Measurements from ENCODE around the gene SLC39A11.

Gene SLC39A11

DNA sequence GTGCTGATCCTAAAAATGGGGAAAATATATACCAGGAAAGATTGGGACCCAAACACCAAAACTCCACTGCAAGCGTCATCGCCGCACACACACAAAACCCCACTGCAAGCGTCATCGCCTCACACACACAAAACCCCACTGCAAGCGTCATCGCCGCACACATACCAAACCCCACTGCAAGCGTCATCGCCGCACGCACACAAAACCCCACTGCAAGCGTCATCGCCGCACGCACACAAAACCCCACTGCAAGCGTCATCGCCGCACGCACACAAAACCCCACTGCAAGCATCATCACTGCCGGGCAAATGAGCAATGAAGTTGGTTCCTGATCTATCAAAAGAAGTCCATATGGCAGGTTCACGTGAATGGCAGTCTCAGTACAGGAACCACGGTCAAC lies 144.4 kb downstream of the SLC39A11 start:
- TF ChIP-seq, protein P1, sequence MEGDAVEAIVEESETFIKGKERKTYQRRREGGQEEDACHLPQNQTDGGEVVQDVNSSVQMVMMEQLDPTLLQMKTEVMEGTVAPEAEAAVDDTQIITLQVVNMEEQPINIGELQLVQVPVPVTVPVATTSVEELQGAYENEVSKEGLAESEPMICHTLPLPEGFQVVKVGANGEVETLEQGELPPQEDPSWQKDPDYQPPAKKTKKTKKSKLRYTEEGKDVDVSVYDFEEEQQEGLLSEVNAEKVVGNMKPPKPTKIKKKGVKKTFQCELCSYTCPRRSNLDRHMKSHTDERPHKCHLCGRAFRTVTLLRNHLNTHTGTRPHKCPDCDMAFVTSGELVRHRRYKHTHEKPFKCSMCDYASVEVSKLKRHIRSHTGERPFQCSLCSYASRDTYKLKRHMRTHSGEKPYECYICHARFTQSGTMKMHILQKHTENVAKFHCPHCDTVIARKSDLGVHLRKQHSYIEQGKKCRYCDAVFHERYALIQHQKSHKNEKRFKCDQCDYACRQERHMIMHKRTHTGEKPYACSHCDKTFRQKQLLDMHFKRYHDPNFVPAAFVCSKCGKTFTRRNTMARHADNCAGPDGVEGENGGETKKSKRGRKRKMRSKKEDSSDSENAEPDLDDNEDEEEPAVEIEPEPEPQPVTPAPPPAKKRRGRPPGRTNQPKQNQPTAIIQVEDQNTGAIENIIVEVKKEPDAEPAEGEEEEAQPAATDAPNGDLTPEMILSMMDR (conservative IDR thresholded peaks at IDR 0.05; ENCODE audit: low read depth, low read length): no peak
- no peak for DNase-seq (ENCODE audit: low read depth)
- H3K4me3 ChIP-seq (ENCODE audit: low read length): no peak overlapping the region

DNA sequence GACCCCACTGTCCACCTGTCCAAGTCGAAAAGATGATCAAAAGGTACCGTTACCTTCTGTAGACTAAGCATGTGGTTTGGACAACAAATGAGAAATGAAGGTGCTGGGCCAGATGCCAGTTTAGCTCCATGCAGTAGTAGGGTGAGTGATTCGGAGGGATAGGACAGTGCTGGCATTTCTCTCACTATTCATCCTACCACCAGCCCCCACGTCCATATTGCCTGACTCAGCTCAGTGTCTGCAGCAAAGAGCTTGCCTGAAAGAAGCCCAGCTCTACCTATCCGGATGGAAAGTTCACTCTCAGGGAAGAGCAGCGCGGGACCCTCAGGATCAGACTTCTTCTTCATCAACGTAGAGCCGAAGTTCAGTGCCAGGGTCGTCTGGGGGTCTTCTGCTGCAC lies 145.0 kb downstream of the SLC39A11 start:
- TF ChIP-seq, protein P1 (conservative IDR thresholded peaks at IDR 0.05; ENCODE audit: low read depth, low read length): no peak
- no peak overlapping the region for H3K4me3 ChIP-seq (ENCODE audit: low read length)
- DNase-seq (ENCODE audit: low read depth): no peak

DNA sequence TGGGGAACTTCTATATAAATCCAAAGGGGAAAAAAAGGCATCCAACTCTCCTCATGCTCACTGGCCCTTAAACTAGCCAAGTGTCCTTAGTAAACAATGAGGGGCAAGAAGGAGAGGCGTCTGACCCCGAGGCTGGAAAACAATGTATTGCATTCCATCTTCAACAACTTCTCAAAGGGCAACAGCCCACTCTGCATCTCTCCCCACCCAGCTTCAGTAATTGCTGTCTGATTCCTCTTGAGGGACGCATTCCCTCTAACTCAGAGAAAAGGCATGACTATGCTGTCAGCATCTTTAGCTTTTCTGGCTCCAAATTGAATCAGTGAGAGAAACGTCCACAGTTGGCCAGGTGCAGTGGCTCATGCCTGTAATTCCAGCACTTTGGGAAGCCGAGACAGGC lies 145.8 kb downstream of the SLC39A11 start:
- TF ChIP-seq, protein P1 (conservative IDR thresholded peaks at IDR 0.05; ENCODE audit: low read depth, low read length): no peak
- no peak overlapping the region for H3K4me3 ChIP-seq (ENCODE audit: low read length)
- DNase-seq (ENCODE audit: low read depth): no peak

DNA sequence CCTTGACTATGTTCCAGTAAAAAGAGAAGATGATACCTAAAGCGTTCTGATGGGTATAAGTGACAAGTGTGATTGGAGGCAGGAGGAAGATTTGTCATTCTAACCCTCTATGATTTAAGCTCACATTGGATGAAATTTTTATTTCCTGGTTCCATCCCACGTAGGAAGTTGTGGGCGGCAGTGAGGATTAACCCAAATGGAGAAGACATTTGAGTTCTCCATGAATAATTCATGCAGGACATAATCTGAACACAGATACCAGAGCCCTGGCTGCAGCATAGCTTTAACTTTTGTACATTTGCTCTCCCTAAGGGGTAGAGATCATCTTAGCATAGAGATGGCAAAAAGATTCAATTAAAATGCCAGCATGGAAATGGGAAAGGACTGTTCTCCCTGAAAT lies 146.3 kb downstream of the SLC39A11 start:
- TF ChIP-seq, protein P1 (conservative IDR thresholded peaks at IDR 0.05; ENCODE audit: low read depth, low read length): no peak
- no peak overlapping the region for H3K4me3 ChIP-seq (ENCODE audit: low read length)
- no peak for DNase-seq (ENCODE audit: low read depth)

DNA sequence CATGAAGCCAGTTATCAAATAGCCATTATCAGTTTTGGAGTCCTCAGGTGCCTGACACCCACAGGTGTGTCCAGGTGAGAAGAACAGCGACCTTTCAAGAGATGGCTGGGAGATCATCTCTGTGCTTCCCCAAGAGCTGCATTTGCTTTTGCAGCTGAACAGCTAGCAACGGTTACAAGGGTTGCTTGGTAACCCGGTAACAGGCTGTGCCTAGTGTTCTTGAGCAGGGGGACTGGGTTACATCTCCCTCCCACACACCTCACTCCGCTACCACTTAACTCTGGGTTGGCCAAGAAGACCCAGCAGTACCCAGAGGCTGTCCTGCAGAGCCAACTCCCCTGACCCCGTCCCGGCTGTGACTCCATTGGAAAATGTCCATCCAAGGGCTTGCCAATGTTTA lies 147.0 kb downstream of the SLC39A11 start:
- TF ChIP-seq, protein P1 (conservative IDR thresholded peaks at IDR 0.05; ENCODE audit: low read depth, low read length): no peak
- no peak for DNase-seq (ENCODE audit: low read depth)
- no peak overlapping the region for H3K4me3 ChIP-seq (ENCODE audit: low read length)

DNA sequence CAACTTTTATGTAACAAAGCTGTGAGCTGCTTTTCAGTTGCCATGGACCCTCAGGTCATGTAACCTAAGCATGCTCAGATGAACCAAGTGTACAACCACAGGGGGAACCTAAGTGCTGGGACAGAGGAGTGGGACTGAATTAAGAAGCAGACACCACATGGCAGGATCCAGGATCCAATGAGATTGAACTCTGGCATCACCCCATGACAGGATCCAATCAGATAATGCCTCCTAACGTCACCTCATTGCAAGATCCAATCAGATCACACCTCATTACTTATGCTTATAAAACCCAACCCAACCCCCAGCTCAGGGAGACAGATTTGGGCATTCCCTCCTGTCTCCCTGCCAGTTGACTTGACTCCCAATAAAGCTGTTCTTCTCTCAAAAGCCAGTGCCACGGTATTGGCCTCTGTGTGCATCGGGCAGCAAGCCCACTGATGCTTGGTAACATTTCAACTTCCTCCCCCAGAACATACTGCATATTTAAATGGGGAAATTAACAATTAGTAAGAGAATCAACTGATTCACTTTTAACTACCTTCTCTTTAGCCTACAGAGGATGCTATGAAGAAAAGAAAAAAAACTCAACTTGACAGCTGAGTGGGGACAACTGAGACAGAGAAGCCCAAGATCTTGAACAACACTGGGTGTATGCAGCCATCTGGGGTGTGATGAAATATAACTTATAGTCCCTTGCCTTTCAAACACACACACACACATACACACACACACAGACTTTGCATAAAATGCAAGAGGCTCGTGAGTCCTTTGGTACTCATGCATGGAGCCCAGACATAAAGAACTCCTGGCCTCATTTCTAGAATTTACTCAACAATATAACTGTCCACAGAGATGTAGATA lies 148.4 kb downstream of the SLC39A11 start:
- H3K4me3 ChIP-seq (ENCODE audit: low read length): no peak overlapping the region
- no peak for DNase-seq (ENCODE audit: low read depth)
- TF ChIP-seq, protein P1 (conservative IDR thresholded peaks at IDR 0.05; ENCODE audit: low read depth, low read length): no peak

DNA sequence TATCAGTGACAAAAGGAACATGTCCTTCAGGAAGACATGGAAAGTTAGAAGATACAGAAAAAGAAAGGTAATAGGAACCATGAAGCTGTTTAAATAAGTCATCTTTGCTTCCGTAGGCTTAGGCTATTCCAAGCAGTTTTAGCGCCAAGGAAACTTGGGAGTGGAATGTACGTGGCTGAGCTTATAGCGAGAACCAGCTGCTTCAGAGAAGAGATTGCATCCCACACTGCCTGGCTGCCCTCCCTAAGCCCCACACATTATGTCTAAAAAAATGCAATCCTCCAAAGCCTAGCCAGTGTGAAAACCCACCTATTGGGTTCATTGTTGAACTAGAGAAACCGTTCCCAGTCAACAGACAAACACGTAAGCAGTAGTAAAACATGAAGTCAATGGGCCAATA lies 149.9 kb downstream of the SLC39A11 start:
- DNase-seq (ENCODE audit: low read depth): no peak
- no peak overlapping the region for H3K4me3 ChIP-seq (ENCODE audit: low read length)
- TF ChIP-seq, protein P1 (conservative IDR thresholded peaks at IDR 0.05; ENCODE audit: low read depth, low read length): no peak
